ENCODE measurements around the gene PRKCQ. TPM values are rescaled to one million over a fixed set of nuclear protein-coding genes. Genes with fewer than 3 reads are reported as not detected.
A peak's percentile ranks its signal among the peaks of the same experiment; 100 is the strongest.
"Not testable (repeated sequence)": the region's sequence is repeated elsewhere in the genome, so short reads cannot be mapped to it uniquely, and the experiment has no call there.

PRKCQ gene
- total RNA-seq, 4 donors from 2014 or later = 0.21 to 0.30 TPM; not detected in 2

DNA sequence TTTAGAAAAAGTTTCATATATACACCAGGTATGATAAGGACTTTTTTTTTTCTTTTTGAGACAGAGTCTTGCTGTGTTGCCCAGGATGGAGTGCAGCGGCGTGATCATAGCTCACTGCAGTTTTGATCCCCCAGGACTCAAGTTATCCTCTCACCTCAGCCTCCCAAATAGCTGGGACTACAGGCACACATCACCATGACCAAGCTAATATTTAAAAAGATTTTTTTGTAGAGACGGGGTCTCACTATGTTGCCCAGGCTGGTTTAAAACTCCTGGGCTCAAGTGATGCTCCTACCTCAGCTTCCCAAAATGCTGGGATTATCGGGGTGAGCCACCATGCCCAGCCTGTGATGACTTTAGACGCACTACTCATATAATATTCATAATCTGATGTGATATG, 2.2 kb upstream of the PRKCQ start:
- TF ChIP-seq POLR2A (IDR thresholded peaks at IDR 0.05) = no peak
- TF ChIP-seq, protein P1, sequence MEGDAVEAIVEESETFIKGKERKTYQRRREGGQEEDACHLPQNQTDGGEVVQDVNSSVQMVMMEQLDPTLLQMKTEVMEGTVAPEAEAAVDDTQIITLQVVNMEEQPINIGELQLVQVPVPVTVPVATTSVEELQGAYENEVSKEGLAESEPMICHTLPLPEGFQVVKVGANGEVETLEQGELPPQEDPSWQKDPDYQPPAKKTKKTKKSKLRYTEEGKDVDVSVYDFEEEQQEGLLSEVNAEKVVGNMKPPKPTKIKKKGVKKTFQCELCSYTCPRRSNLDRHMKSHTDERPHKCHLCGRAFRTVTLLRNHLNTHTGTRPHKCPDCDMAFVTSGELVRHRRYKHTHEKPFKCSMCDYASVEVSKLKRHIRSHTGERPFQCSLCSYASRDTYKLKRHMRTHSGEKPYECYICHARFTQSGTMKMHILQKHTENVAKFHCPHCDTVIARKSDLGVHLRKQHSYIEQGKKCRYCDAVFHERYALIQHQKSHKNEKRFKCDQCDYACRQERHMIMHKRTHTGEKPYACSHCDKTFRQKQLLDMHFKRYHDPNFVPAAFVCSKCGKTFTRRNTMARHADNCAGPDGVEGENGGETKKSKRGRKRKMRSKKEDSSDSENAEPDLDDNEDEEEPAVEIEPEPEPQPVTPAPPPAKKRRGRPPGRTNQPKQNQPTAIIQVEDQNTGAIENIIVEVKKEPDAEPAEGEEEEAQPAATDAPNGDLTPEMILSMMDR (IDR thresholded peaks at IDR 0.05) = no peak
- TF ChIP-seq EP300 (IDR thresholded peaks at IDR 0.05) = no peak
- Histone ChIP-seq H3K4me1 (peaks cover 0 to 11% (median 0%) of the 10 kb centered on the region in 4 donors), H3K27me3 (peaks cover 0 to 25% of the 10 kb centered on the region in 2 donors), H3K27ac (no peak overlapping the region), H3K9me3 (no peaks in the 10 kb centered on the region), H3K4me3 (no peak overlapping the region), H3K36me3 (no peaks in the 10 kb centered on the region)
- WGBS, 2 donors = 94 to 96% methylated on average over 5 of the region's 5 CpGs
- no peak for DNase-seq (ENCODE audit: low spot score in 2 of 2)

DNA sequence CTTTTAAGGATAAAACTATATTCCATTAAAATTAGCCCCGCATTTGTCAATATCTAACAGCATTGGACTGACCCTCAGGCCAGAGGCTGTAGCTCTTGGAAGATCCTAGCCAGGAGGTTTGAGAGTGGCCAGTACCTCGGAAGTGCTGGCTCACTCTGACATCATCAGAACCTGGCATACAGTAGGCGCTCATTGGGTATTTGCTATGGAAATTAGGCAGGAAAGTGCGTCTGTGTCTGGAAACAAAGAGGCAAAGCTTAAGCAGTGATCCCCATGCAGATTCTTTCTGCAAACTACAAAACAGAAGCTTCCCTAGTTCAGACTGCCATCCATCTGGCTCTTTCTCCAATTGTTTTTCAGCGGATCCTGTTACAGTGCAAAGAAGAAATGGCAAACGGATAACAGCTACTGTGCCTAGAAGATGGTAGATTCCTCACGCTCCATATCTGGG, 1.7 kb upstream of the PRKCQ start:
- Histone ChIP-seq H3K9me3 (no peaks in the 10 kb centered on the region), H3K4me3 (no peak overlapping the region), H3K36me3 (no peaks in the 10 kb centered on the region), H3K27ac (no peak overlapping the region), H3K4me1 (peaks cover 0 to 11% (median 0%) of the 10 kb centered on the region in 4 donors), H3K27me3 (peaks cover 0 to 25% of the 10 kb centered on the region in 2 donors)
- no peak for DNase-seq (ENCODE audit: low spot score in 2 of 2)
- WGBS, 2 donors = 80 to 83% methylated on average over 7 of the region's 7 CpGs
- TF ChIP-seq EP300 (IDR thresholded peaks at IDR 0.05) = no peak
- no peak for TF ChIP-seq POLR2A (IDR thresholded peaks at IDR 0.05)
- TF ChIP-seq, protein P1 (IDR thresholded peaks at IDR 0.05) = no peak

DNA sequence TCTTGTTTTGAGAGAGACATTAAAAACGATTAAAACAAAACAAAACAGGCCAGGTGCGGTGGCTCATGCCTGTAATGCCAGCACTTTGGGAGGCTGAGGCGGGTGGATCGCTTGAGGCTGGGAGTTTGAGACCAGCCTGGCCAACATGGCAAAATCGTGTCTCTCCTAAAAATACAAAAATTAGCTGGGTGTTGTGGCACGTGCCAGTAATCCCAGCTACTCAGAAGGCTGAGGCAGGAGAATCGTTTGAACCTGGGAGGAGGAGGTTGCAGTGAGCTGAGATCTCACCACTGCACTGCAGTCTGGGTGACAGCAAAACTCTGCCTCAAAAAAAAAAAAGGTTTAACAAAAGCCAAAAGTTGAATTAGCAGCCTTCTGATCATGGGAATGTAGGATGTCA, 1.1 kb upstream of the PRKCQ start:
- not testable (repeated sequence) for H3K9me3 ChIP-seq; H3K36me3 ChIP-seq; DNase-seq (ENCODE audit: low spot score in 2 of 2); H3K27ac ChIP-seq
- 59 to 65% methylated on average over 7 of the region's 7 CpGs for whole genome bisulfite sequencing, 2 donors
- H3K27me3 ChIP-seq = peaks cover 0 to 25% of the 10 kb centered on the region in 2 donors
- H3K4me3 ChIP-seq = peak overlapping the region in 1 of 4 donors; percentile 70
- H3K4me1 ChIP-seq = peaks cover 0 to 11% (median 0%) of the 10 kb centered on the region in 4 donors

DNA sequence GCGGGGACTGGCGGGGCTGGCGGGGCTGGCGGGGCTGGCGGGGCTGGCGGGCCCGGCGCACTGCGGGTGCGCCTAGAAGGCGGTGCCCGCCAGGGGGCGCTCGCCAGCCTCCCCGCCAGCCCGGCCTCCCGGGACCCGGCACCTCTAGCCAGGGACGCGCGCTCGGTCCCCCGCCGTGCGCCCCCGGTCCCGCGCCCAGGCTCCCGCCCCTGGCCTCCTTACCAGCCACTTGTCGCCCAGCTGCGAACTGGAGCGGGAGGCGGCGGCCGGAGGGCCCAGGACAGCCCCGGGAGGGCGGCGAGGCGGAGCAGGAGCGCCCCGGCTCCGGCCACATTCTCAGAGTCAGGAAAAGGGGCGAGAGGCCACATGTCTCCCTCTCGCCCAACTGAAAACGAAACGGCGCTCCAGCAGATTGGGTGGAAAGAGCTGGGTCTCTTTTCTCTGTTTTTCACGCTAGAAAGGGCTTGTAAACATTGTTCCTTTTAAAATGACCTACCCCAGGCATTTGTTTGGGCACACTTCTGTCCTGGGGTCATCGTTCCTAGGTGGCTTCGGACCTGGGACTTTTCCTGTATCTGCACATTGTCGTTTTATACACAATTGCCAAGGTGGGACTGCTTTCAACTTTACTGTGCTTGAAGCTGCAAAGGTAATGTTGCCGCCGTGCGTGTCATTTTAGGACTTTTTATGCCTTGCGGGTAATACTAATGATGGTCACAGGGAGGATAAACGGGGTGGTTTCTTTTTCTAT, 378 bp upstream of the PRKCQ start:
- Histone ChIP-seq H3K9me3 (no peaks in the 10 kb centered on the region), H3K27me3 (peaks cover 0 to 25% of the 10 kb centered on the region in 2 donors)
- TF ChIP-seq EP300 (IDR thresholded peaks at IDR 0.05) = no peak
- no peak for TF ChIP-seq POLR2A (IDR thresholded peaks at IDR 0.05)
- TF ChIP-seq, protein P1 (IDR thresholded peaks at IDR 0.05) = peak; percentile 37 to 74 (median 66)

DNA sequence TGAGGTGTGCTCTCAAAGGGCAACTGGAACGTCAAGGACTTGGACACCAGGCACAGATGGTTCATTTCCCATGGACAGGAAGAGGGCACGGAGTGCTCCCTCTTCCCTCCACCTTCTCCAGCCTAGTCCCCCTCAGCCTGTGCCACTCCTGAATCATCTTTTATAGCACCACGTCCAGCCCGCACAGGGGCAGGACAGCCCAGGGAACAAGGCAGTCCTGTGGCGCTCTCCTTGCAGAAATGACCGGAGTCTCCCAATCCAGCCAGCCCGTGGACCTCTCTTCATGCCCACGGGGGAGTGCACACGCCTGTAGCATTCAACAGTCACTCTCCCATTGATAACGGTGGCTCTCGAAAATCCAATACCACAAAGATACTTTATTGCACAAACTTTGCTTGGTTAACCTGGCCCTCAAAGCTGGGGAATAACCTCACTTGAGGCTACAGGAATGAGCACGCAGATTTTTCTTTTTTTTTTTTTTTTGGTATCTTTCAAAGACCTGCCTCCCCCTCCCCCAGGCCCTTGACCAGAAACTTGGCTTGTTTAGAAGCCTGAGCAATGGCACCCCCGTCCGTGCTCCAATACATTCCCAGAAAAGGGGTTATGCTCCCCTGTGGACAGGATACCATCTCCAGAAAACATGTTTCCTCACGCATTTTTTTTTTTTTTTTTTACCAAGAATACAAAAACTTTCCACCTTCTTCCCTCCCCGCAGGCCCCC, 733 bp downstream of the PRKCQ start:
- Histone ChIP-seq H3K4me3 (peak overlapping the region; percentile 11 to 58 (median 37)), H3K9me3 (no peaks in the 10 kb centered on the region), H3K36me3 (no peaks in the 10 kb centered on the region), H3K27ac (no peak overlapping the region), H3K27me3 (peaks cover 0 to 25% of the 10 kb centered on the region in 2 donors), H3K4me1 (peaks cover 0 to 11% (median 0%) of the 10 kb centered on the region in 4 donors)
- no peak for DNase-seq (ENCODE audit: low spot score in 2 of 2)
- 25 to 28% methylated on average over 16 of the region's 16 CpGs for WGBS, 2 donors
- TF ChIP-seq, protein P1 (IDR thresholded peaks at IDR 0.05) = no peak
- TF ChIP-seq POLR2A (IDR thresholded peaks at IDR 0.05) (no peak), EP300 (IDR thresholded peaks at IDR 0.05) (no peak)

More for the DNA sequence above, 378 bp upstream of the PRKCQ start:
- 7 to 17% methylated on average over 14 to 37 of the region's 56 CpGs for WGBS, 2 donors
- peak in 1 of 2 donors; percentile 22 for DNase-seq (ENCODE audit: low spot score in 2 of 2)
- peak overlapping the region; percentile 27 to 70 (median 56) for H3K4me3 ChIP-seq
- no peaks in the 10 kb centered on the region for H3K36me3 ChIP-seq
- peak overlapping the region in 2 of 4 donors; percentile 21 to 77 for H3K27ac ChIP-seq
- peaks cover 0 to 11% (median 0%) of the 10 kb centered on the region in 4 donors for H3K4me1 ChIP-seq

Data from tibial nerve (tissue), 4 donors.